ENCODE measurements around the gene NPIPA2. TPM values are rescaled to one million over a fixed set of nuclear protein-coding genes. Genes with fewer than 3 reads are reported as not detected.

The NPIPA2 gene
- not detected in 2 replicates for total RNA-seq

GRCh38 chr16:14742273-14743128 lies at the start of gene NPIPA2:
Gene NPIPA2, plus strand, starts transcription at chr16:14742533. Its CDS starts 5,533 bp downstream, at chr16:14748066.

GRCh38 chr16:14694129-14694528 lies 48.2 kb upstream of the NPIPA2 start, which contains the start of gene PLA2G10:
Gene PLA2G10, minus strand, starts transcription at chr16:14694308. Its CDS starts 79 bp downstream, at chr16:14694229.

DNA sequence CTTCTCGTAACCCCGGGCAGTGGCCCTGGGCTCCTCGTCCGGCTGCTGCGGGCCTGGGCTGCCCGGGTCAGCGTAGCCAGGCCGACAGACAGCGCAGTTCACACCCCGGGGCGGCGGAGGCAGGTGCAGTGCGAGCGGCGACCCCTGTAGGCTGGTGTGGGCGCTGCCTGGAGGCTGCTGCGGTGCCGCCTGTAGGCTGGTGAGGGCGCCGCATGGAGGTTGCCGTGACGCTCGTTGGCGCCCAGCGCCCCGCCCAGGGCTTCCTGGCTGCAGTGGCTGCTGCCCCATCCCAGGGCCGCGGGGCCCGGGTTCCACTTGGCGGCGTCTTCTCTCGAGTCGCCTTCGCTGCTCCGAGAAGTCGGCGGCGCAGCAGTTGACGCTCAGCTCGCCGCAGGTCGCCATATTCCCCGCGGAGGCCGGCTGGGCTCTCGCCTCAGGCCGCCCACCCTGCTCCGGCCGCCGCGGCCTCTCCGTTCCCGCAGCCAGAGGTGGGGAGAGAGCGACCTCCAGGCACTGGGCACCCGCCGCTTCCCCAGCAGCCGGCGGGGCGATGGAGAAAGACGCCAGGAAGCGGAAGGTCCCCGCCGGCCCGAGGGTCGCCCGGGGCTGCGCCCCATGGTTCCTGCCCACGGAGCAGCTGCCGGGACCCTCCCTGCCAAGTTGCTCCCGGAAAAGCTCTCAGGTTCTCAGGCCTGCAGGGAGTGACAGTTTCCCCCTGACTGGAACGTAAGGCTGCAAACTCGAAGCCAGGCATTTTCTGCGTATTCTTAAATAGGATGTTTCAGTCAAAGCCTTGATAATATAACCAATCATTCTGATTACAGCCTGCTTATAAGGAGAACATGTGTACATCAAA lies 38.9 kb upstream of the NPIPA2 start, which contains the start of gene NPIPA3:
TSS of gene NPIPA3 (plus strand) at position 256 of the 856 bp plus-strand sequence. CDS start 5,533 bp downstream, outside the sequence.

Other genes with a start within 250 kb of the NPIPA2 start
- 23.4 and 37.6 TPM in 2 replicates for gene PARN, start 112.3 kb upstream of the NPIPA2 start, total RNA-seq
- 55.3 and 59.5 TPM in 2 replicates for gene BFAR, start 109.6 kb upstream of the NPIPA2 start, total RNA-seq
- gene PLA2G10, start 48.2 kb upstream of the NPIPA2 start, total RNA-seq: not detected in 2 replicates
- not detected in 2 replicates for gene NPIPA3, start 39.1 kb upstream of the NPIPA2 start, total RNA-seq
- gene NOMO1, start 91.2 kb downstream of the NPIPA2 start, total RNA-seq: 30.0 and 34.9 TPM in 2 replicates
- 27.4 and 30.7 TPM in 2 replicates for gene NPIPA1, start 194.9 kb downstream of the NPIPA2 start, total RNA-seq
- 64.8 and 69.1 TPM in 2 replicates for gene PDXDC1, start 232.5 kb downstream of the NPIPA2 start, total RNA-seq

All from cardiac ventricle fibroblast (primary cell).